NK-92 (cell line): Measurements from ENCODE around the gene DLGAP4.
"Not testable (repeated sequence)": the region's sequence is repeated elsewhere in the genome, so short reads cannot be mapped to it uniquely, and the experiment has no call there.

Experiments
- DNase-seq: peaks from one replicate; lab custom pipeline; 2025; ENCODE audit not compliant: unreplicated experiment; lab: John Stamatoyannopoulos, UW

DLGAP4 gene

GRCh38 chr20:36377348-36378326 is 71.5 kb downstream of the DLGAP4 start:
- DNase-seq: no peak

- no peak for DNase-seq
Observed at GRCh38 chr20:36378686-36379085, 72.5 kb downstream of the DLGAP4 start.

DNA sequence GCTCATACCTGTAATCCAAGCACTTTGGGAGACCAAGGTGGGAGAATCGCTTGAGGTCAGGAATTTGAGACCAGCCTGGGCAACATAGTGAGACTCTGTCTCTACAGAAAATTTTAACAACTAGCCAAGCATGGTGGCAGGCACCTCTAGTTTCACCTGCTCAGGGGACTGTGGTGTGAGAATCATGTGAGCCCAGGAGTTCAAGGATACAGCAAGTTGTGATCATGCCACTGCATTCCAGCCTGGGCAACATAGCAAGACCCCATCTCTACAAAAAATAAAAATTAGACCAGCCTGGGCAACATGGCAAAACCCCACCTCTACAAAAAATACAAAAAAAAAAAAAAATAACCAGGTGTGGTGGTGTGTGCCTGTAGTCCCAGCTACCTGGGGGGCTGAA is 73.8 kb downstream of the DLGAP4 start:
- DNase-seq: not testable (repeated sequence)

DNA sequence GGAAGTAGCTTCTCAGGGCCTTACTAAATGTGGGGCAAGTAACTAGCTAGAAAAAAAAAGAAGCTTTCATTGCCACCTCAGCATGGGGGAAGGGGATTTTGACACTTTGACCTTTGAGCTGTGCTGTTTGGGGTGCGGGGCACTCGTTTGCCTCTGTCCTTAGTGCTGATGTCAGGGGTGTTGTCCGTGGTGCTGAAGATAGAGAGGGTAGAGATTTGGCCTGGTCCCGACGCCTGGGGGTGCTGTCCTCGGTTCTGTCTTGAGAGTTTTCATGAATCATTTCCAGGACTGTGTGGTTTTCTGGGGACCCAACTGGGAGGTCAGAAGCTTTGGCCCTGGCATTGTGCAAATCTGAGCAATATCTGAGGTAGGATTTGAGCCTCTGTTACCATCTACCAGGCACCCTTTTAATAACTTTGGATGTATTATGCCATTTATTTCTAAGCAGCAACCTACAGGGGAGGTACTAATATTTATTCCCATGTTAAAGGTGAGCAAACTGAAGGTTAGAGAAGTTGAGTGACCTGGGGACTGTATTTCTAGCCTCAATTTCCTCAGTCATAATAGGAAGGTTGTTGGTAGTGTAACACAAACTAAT is 78.0 kb downstream of the DLGAP4 start:
- no peak for DNase-seq

DNA sequence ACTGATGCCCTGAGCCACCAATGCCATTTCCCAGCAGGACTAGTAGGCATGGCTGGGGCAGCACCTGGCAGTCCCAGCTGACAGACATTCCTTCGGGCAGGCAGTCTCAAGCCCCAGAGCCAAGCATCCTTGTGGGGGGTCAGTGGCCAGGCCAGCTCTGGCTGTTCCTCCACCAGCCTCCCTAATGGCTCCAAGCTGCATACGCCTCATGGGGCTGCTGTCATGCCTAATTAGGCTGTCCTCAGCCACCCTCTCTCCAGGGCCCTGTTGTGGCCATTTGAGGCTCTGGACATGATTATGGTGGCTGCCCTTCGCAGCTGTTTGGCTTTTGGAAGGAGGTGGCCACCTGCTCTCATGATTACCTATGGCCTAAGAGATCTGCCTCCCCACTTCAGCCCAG is 79.4 kb downstream of the DLGAP4 start:
- no peak for DNase-seq

DNA sequence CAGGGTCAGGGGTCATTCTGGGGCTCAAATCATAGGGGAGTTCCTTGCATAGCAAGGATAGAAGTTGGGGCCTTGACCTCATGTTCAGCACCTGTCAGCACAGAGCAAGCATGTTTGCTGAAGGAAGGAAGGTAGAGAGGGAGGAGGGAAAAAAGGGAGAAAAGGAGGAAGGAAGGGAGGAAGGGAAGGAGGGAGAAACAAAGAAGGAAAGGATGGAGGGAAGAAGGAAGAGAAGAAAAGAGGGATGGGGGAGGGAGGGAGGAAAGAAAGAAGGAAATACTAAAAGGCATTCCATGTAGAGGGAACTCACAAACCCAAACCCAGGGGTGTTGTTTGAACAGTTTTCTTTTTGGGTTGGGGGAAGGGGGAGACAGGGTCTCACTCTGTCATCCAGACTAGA is 80.1 kb downstream of the DLGAP4 start:
- no peak for DNase-seq

GRCh38 chr20:36390269-36390668 is 84.1 kb downstream of the DLGAP4 start:
- no peak for DNase-seq

GRCh38 chr20:36390719-36391415 is 84.7 kb downstream of the DLGAP4 start:
- DNase-seq: no peak

GRCh38 chr20:36391456-36391855 is 85.3 kb downstream of the DLGAP4 start:
- DNase-seq: no peak

GRCh38 chr20:36391955-36392354 is 85.8 kb downstream of the DLGAP4 start:
- DNase-seq: no peak

DNA sequence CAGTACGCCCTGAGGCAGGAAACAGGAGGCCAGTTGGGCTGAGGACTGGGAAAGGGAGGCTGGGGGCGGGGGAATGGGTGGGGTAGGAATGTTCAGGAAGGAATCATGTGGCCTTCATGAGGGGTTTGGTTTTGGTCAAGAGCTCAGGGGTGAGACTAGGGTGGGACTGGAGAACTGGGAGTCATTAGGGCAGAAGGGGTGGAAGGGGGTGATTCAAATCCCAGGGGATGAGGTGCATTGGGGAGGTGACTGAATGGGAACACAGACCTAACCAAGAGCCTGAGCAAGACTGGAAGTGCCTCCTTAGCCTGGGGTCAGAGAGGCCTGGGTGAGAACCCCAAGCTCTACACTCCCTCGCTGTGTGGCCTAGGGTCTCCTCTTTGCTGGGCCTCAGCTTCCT is 86.8 kb downstream of the DLGAP4 start:
- no peak for DNase-seq

- no peak for DNase-seq
Observed at GRCh38 chr20:36394340-36394965, 88.3 kb downstream of the DLGAP4 start.

DNA sequence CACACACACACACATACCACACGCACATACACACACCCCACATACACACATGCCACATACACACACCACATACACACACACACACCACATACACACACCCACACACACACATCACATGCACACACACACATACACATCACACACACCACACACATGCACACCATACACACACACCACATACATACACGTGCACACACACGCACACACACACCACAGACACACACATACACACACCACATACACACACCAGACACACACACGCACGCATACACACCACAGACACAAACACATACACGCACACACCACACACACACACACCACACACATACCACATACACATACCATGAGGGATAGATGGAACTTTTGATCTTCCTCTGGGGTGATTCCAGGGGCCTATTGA is 90.2 kb downstream of the DLGAP4 start:
- no peak for DNase-seq

GRCh38 chr20:36396847-36397630 is 90.9 kb downstream of the DLGAP4 start:
- no peak for DNase-seq

GRCh38 chr20:36398515-36398914 is 92.4 kb downstream of the DLGAP4 start:
- DNase-seq: no peak

- no peak for DNase-seq
Observed at GRCh38 chr20:36399147-36399968, 93.2 kb downstream of the DLGAP4 start.

DNA sequence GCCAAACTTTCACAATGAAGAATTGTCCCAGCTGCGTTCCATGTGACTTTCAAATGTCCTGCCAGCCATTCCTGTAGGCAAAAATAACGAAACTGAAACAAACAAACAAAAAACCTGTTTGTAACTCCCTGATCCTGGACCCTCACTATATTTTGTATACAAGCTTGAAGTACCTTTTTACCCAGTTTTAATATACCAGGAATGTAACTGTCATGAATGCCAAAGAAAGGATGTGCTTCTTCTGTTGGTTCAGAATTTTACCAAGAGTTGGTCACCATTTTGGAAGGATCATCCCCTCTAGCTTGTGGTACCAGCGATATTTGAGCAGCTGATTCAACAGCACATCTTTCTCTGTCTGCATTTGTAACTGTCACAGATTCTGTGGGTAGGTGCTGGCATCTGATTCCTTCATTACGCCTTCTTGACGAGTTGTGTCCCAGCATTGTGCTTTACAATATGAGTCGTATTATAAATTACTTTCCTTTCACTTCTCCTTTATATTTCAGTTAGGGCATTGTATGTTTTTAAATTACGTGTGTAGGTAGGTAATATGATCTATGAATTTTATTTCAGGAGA is 93.9 kb downstream of the DLGAP4 start:
- no peak for DNase-seq

GRCh38 chr20:36400909-36401735 is 95.0 kb downstream of the DLGAP4 start:
- no peak for DNase-seq
